PC-9 (cell line): ENCODE measurements around the gene NCSTN.

ENCODE experiments used
- EZH2 ChIP-seq: fragments of 200-600 bp; sonication (generic); IDR thresholded peaks from 2 replicates; pipeline ENCODE4 v1.8.0; 2017; ENCODE audit warnings: antibody characterized with exemption, low read depth
- TF ChIP-seq, protein P1 (sequence below): fragments of 200-600 bp; sonication (generic); conservative IDR thresholded peaks from 2 replicates; pipeline ENCODE4 v1.6.1; 2017; ENCODE audit warnings: mixed run types, antibody characterized with exemption, mild to moderate bottlenecking, moderate library complexity

- TF ChIP-seq, protein P1, sequence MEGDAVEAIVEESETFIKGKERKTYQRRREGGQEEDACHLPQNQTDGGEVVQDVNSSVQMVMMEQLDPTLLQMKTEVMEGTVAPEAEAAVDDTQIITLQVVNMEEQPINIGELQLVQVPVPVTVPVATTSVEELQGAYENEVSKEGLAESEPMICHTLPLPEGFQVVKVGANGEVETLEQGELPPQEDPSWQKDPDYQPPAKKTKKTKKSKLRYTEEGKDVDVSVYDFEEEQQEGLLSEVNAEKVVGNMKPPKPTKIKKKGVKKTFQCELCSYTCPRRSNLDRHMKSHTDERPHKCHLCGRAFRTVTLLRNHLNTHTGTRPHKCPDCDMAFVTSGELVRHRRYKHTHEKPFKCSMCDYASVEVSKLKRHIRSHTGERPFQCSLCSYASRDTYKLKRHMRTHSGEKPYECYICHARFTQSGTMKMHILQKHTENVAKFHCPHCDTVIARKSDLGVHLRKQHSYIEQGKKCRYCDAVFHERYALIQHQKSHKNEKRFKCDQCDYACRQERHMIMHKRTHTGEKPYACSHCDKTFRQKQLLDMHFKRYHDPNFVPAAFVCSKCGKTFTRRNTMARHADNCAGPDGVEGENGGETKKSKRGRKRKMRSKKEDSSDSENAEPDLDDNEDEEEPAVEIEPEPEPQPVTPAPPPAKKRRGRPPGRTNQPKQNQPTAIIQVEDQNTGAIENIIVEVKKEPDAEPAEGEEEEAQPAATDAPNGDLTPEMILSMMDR, result no peak
- TF ChIP-seq EZH2, result no peak
These were observed 14.3 kb downstream of the NCSTN start for GRCh38 chr1:160357286-160358002.
